GM10847 (cell line): ENCODE measurements around the gene OXCT1.

Experiments
- POLR2A ChIP-seq: IDR thresholded peaks from 2 replicates; pipeline ENCODE4 v1.6.1; 2011; ENCODE audit not compliant: insufficient read length; ENCODE audit errors: extremely low read depth

The OXCT1 gene

DNA sequence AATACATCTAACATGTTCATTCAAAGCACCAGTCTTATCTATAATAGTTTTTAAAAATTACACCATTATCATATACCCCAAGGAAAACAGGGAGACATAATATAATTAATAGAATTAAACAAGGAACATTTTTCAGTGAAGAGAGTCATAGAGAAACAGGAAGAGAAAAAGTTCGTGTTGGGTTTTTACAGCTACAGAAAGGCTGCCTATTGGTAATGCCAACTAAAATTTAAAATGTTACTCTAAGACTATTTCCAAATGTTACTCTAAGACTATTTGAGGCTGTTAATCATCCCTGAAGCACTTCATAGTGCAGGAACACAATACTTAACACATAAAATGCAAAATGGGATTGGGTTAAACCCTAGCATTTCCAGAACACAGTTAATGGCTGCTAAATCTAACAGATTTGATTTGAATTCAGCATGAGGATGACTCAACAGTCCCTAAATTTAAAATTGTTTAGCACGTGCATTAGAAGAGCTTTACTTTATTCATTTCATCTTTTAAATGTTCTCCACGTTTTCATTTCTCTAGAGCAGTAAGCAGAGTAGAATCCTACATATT is 54.5 kb downstream of the OXCT1 start:
- no peak for TF ChIP-seq POLR2A

DNA sequence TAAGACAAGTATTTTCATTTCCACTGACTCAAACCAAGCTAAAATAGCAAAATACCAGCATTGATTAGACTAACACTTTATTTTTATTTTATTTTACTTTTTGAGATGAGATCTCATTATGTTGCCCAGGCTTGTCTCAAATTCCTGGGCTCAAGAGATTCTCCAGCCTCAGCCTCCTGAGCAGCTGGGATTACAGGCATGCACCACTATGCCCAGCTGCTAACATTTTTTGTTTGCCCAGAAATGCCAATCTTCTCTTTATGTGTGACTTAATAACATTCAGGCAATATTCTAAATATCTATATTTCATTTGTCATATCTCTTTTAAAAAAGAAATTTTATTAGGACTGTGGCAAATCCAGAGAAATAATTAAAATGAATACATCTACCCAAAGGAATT is 55.0 kb downstream of the OXCT1 start:
- TF ChIP-seq POLR2A = no peak

DNA sequence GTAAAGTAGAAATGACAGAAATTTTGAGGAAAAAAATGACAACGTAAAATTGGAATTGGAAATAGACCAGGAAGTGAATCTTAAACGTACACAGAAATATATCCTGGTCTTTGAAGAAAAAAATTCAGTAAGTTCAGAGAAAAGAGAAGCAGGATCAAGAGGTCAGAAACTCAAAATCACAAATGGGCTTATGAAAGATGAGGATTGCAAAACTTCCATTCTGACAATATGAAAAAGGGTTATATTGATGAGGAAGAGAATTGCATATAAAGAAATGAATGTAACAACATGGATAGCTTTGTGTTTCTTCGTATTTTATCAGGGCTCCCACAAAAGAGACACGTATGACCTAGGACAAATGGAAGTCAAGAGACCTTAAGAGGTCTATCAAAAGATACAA is 58.1 kb downstream of the OXCT1 start:
- TF ChIP-seq POLR2A = no peak

DNA sequence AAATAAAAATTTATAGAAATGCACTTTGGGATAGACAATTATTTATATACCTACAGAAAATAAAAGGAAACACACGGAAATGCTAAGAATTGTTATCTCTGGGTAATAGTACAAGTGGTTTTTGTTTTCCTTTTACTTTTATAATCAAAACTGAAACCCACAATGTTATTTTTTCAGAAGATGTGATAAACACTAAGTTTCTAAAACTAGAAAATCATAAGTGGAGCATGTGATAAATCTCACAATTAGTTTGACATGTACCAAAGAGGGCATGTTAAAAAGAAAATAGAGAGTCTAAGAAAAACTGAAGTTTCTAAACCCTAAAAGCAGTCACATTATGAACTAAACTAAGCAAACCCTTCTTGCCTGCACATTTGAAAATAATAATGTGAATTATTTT is 61.1 kb downstream of the OXCT1 start:
- no peak for TF ChIP-seq POLR2A

DNA sequence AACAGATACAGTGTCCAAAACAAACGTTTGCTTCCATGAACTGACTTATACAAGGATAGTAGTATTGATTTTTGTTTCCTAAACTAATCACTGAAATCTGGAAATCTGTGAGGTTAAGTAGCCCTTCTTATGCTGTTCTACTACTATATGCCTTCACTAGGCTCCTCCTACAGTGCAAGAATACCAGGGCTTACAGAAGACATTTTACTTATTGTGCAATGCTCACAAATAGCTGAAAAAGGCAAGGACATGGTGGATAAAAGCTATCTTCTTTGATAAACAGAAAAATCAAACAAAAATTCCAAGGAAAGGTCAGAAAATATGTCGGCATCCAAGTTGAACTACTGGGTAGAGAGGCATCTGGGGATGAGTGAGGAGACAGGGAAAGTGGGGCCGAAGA is 61.9 kb downstream of the OXCT1 start:
- TF ChIP-seq POLR2A = no peak

DNA sequence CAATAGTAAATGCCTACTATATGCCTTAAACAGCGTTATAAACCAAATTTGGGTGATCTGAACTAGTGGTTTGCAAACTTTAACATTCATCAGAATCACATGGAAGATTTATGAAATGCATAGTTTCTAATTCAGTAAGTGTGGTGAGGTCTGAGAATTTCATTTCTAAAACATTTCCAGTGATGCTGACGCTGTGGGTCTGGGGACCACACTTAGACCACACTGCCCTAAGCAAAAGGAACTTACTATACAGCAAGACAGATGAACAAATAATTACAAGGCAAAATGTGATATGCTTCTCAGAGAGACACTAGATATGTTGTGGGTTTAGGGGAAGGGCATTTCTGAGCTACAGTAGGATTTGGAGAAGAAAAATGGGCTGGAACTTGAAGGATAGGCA is 72.6 kb downstream of the OXCT1 start:
- no peak for TF ChIP-seq POLR2A

DNA sequence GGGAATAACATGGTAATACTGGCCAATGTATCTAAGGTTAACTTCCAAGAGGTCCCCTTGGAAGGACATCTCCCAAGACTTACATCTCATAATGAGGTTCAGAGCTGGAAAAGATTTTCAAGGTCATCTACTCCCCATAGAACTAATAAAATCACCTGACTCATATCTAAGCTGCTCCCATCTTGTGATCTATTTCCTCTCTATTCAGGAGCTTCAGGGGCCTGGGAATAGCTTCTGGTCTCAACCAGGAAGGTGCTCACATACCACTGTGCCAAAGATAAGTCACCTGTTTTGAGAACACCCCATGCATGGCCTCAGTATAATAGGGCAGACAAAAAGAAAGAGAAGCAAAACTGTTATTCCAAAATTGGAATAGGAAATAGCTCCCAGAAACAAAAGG is 74.2 kb downstream of the OXCT1 start:
- no peak for TF ChIP-seq POLR2A

DNA sequence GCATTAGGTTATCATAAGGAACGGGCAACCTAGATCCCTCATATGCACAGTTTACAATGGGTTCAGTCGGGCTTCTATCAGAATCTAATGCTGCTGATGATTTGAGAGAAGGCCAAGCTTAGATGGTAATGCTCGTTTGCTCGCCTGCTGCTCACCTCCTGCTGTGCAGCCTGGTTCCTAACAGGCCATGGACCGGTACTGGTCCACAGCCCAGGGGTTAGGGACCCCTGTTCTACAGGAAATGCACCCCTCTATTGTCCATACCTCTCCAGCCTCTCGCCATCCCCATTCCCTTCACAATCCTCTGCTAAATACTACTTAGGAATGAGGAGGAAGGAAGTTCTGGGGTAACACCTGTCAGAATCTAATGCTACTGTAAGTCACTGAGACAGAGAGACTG is 75.1 kb downstream of the OXCT1 start:
- TF ChIP-seq POLR2A = no peak

DNA sequence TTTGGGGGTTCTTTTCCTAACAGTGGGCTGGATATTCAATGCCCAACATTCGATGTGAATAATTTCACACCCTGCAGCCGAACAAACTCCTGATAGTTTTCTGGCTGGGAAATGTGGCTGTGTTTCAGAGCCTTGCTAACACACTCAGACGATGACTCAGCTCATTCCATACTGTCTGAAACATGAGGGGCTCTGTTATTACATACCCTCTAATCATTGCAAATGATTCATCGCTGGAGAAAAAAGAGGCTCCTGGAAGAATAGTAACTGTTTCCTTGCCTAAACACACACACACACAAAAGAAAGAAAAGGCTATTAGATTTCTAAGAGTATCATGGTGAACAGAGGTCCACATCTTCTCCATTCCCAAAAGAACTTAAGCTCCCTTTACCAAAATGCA is 75.8 kb downstream of the OXCT1 start:
- TF ChIP-seq POLR2A = no peak

DNA sequence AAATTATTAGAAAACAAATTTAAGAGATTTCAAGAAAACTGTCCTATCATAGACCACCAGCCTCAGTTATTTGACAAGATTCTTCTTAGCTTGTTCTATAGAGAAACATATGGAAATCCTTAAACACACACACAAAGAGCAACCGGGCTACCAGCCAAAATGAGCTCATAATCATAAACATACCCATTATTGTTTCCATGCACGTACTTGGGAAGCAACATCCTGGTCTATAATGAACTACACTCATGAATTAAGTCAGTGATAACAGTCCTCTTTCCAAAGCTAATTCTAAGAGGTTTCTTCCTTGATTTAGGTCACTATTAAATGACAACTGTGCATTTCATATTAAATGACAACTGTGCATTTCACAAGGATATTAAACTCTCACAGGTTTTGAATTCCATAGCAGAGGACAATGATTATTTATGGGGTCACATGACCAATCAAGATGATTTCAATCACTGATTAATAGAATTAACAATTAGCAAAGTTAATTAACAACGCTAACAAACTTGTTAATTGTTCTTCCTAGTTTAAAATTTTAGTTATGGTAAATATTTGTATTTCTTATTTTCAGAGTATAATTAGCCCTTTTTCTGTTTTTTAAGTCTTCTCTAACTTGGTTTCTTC is 77.0 kb downstream of the OXCT1 start:
- TF ChIP-seq POLR2A = no peak

DNA sequence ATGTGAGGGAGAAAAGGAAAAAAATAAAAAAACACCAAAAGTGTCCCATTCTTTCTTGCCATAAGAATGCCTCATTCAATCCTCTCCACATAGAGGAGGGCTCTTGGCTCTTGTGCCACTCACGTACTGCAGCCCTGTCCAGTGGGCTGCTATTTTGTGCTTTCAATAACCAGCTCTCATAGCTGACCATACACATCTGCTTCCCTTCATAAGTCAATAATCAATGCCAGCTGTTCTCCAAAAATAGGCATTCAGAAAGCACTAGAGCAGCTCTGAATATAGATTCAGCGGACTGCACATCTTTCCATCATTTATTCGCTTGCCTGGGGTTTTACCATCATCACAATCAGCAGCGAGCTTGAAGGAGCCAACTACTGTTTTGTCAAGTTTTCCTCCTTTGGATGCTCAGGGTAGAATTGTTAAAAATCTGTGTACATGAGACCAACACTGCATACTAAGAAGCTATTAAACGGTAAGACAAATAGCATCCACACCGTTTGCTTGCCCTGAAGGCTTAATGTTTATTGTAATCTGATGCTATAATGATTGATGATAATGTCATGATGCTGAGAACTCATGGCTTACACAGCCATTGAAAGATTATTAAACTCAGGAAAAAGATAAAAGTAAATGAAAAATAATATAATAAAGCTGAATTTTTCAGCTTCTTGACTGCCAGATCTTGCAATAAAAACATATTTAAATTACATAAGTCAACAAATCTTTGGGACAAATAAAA is 80.0 kb downstream of the OXCT1 start:
- TF ChIP-seq POLR2A = no peak

DNA sequence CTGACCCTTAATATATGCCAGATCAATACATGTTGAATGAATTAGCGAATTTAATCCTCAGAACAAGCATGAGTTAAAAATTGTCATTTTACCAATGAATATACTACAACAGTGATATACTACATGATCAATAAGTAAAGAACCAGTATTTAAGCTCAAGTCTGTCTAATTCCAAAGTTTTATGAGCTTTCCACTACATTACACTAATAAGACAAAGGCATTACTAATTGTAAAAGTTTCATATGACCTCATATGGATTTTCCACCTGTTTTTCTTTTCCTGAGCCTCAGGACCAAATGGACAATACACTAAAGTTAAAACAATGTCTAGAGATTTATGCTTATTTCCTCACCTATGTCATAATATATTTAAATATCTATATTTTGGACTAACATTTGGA is 80.8 kb downstream of the OXCT1 start:
- TF ChIP-seq POLR2A = no peak

DNA sequence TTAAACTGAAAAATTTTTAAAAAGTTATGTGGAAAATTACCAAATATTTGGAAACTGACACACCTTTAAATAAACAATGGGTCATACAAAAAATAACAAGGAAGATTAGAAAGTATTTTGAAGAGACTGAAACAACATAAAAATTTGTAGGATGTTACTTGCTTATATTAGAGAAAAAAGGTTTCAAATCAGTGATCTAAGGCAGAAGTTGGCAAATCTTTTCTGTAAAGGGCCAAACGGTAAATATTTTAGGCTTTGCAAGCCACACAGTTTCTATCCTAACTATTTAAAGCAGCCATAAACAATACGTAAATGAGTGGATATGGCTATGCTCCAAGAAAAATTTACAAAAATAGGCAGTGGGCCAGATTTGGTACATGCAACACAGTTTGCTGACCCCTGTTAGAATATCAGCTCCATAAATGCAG is 81.3 kb downstream of the OXCT1 start:
- no peak for TF ChIP-seq POLR2A

DNA sequence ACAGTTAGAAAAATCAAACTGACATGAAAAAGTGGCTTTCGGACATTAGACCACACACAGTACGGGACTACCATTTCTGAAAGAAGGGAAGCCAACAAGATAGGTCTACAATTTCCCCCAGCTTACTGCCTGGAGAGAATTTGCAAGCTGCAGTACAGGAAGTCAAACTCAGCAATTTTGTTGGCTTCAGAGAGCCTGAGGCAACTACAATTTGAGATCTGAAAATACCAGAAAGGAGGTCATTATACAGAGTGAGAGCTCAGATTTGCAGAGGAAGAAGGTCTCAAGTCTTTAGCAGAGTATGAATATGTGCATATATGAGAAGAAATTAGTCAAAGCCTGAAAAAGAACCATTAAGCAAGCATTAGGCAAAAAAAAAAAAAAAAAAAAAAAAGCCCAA is 83.0 kb downstream of the OXCT1 start:
- no peak for TF ChIP-seq POLR2A

DNA sequence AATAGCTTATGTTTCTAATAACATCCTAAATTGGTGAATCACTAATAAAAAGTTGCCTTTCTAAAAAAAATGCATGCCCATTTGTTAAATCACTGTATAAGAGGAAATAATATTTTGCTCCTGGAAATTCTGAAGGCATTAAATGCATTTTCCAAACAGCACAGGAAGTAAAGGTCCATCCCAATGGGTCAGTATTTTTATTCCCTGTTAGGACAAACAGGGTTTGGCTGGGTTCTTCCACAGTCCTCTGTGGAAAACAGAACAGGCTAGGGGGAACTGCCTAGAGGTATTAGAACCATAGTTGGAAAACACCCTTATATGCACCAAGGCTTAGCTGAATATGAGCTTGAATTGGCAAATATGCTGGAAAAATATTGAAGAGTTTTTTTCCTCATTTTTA is 85.2 kb downstream of the OXCT1 start:
- TF ChIP-seq POLR2A = no peak

DNA sequence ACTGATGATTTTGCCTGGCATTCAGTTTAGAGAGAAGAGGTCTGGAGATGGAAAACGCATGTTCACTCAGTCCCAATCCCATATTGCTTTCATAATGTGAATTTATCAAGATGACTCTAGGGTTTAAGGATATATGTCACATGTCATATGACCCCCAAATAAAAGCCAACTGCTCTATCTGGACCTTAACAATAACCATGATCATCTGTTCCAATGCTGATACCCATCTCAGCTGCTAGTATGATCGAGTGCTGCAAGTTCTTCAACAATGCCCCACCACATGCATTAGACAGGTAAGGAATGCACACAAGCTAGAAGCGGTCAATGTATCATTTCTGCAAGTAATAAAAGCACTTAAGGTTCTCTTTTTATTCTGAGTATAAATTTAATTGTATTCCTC is 91.8 kb downstream of the OXCT1 start:
- no peak for TF ChIP-seq POLR2A

DNA sequence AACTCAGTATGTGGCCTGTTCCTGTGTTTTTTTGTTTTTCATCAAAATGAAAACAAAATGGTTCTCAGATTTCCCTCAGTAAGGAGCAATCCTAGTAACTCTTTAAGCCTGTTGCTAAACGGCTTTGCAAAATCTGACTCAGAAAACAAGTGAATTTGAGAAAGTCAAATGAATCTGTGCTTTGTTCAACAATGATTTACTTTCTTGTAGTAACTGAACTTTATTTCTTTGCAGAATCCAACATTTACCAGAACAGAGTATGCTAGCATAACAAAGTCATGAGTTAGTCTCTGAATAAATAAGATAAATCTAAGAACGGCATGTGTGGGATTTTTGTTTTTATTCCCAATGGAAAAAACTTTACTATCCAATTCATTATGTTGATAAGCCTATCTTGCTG is 93.8 kb downstream of the OXCT1 start:
- no peak for TF ChIP-seq POLR2A
